GM12891 (cell line): Measurements from ENCODE around the gene MISP.

Experiments used
- DNase-seq: peaks from one replicate; pipeline ENCODE4 v3.0.0; 2011; ENCODE audit warnings: low spot score; ENCODE audit not compliant: insufficient read length
- FAIRE-seq: peaks from 2 replicates; lab custom pipeline; 2011; peaks lifted over from hg19 to GRCh38; lab: Jason Lieb, UNC
- PAX5 ChIP-seq: IDR thresholded peaks from 2 replicates; pipeline ENCODE4 v1.6.1; 2011; ENCODE audit warnings: low read length, moderate library complexity, mild to moderate bottlenecking; ENCODE audit not compliant: insufficient read depth, severe bottlenecking
- POLR2A ChIP-seq: IDR thresholded peaks from 2 replicates; pipeline ENCODE4 v1.6.1; 2011; ENCODE audit warnings: low read depth, low read length, control low read depth
- POLR2AphosphoS5 ChIP-seq: IDR thresholded peaks from 2 replicates; pipeline ENCODE4 v1.6.1; 2011; ENCODE audit warnings: low read depth, low read length, control low read depth
- POU2F2 ChIP-seq: IDR thresholded peaks from 2 replicates; pipeline ENCODE4 v1.6.1; 2011; ENCODE audit warnings: low read depth, mild to moderate bottlenecking, control low read depth, low read length, moderate library complexity
- SPI1 ChIP-seq: IDR thresholded peaks from 2 replicates; pipeline ENCODE4 v1.6.1; 2011; ENCODE audit warnings: low read depth, low read length, control low read depth
- TAF1 ChIP-seq: IDR thresholded peaks from 2 replicates; pipeline ENCODE4 v1.6.1; 2011; ENCODE audit warnings: low read depth, low read length, control low read depth

The MISP gene

GRCh38 chr19:798415-799075 lies 47.6 kb downstream of the MISP start:
- DNase-seq (peak; percentile 32), FAIRE-seq (no peak)
- TF ChIP-seq POLR2AphosphoS5 (no peak), PAX5 (no peak), SPI1 (no peak), POLR2A (no peak), POU2F2 (no peak), TAF1 (no peak)

- DNase-seq (no peak), FAIRE-seq (no peak)
- no peak for TF ChIP-seq PAX5
- no peak for TF ChIP-seq POLR2A
- TF ChIP-seq TAF1 = no peak
- no peak for TF ChIP-seq SPI1
- no peak for TF ChIP-seq POU2F2
- no peak for TF ChIP-seq POLR2AphosphoS5
Observed at GRCh38 chr19:799076-799881, 48.4 kb downstream of the MISP start.

- FAIRE-seq = no peak
- TF ChIP-seq POU2F2 (no peak), POLR2A (peak; percentile 58; the same call in 1 of the 2 replicates), POLR2AphosphoS5 (peak; percentile 59; the same call in 1 of the 2 replicates)
- DNase-seq = no peak
Observed at GRCh38 chr19:800360-801029, 49.6 kb downstream of the MISP start.

GRCh38 chr19:801030-801860 lies 50.3 kb downstream of the MISP start:
- FAIRE-seq (no peak), DNase-seq (no peak)
- TF ChIP-seq POU2F2 (no peak), POLR2A (0 out of 2 replicates have a peak, but pooled peaks have one; percentile 29)

- FAIRE-seq (no peak), DNase-seq (no peak)
- TF ChIP-seq POLR2A (no peak), TAF1 (no peak), SPI1 (no peak), PAX5 (no peak), POLR2AphosphoS5 (no peak), POU2F2 (no peak)
Observed at GRCh38 chr19:801861-802497, 51.1 kb downstream of the MISP start.

- FAIRE-seq (no peak), DNase-seq (no peak)
- TF ChIP-seq POLR2AphosphoS5 = peak; percentile 17; the same call in 1 of the 2 replicates
- no peak for TF ChIP-seq POU2F2
Observed at GRCh38 chr19:802498-803098, 51.7 kb downstream of the MISP start.

- no peak for TF ChIP-seq TAF1
- TF ChIP-seq PAX5 = no peak
- TF ChIP-seq POLR2AphosphoS5 = no peak
- no peak for DNase-seq
- no peak for FAIRE-seq
Observed at GRCh38 chr19:803099-803561, 52.2 kb downstream of the MISP start.

GRCh38 chr19:803686-804418 lies 52.9 kb downstream of the MISP start:
- DNase-seq = no peak
- TF ChIP-seq SPI1 (no peak), PAX5 (no peak), POU2F2 (no peak), POLR2A (no peak; the same call in 1 of the 2 replicates), TAF1 (no peak), POLR2AphosphoS5 (no peak)
- FAIRE-seq = no peak
